ENCODE measurements around the gene INSYN1.

DNA sequence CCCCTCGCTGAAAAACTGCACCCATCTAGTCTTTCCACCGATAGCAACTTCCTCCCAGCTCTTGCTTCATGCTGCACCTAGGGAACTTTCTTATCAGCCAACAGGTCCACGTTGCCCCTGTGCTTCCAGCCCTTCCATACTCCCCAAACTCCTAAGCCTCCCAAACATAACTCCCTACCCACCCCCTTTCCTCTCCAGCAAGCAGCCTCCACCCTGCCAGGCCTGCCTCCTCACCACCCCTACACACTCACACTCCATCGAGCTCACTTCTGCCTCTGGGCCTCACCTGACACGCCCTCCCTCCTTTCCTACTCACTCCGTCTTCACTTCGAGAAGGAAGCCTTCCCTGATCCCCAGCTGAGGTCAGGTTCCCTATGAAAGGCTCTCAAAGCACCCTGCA is 8.1 kb downstream of the INSYN1 start:
- TF ChIP-seq CTCF (IDR thresholded peaks at IDR 0.05; ENCODE audit: insufficient read depth, low read length, poor library complexity, severe bottlenecking): no peak
- no peak for TF ChIP-seq EZH2phosphoT487 (conservative IDR thresholded peaks at IDR 0.05; ENCODE audit: low read length)
